Measurements from ENCODE around the gene RAB21. TPM values are rescaled to one million over a fixed set of nuclear protein-coding genes. Genes with fewer than 3 reads are reported as not detected.

Gene RAB21
- total and polyA plus RNA-seq, 2 of the 13 experiments (the other 11 are each of a cell fraction or from before 2014, with no cell fraction given), result 4.4 to 50.9 TPM

- H3K79me2 ChIP-seq (ENCODE audit: insufficient read depth, low read length), result no peaks in the 10 kb centered on the region
- in situ Hi-C loops (cut with HindIII; ENCODE audit: extremely low pct_ligation_motif_present, low pct_unique_long_range_greater_than_20kb), result loop anchor here (5.0 to 25.0 kb wide), 3 partner anchors 87 to 612 kb away; partner anchors contain the start of genes THAP2 and ZFC3H1
- DNase-seq (ENCODE audit: low spot score), result no peak
- 46% methylated on average over 1 of the region's 1 CpG for WGBS (ENCODE audit: low lambda C conversion rate)
- no peaks in the 10 kb centered on the region for H4K20me1 ChIP-seq (ENCODE audit: insufficient read depth, low read length)
- no peak for TF ChIP-seq KDM6A (CRISPR knock-in tag; IDR thresholded peaks at IDR 0.05; ENCODE audit: low read depth)
- TF ChIP-seq TEAD3 (CRISPR knock-in tag; optimal IDR thresholded peaks at IDR 0.05; ENCODE audit: borderline replicate concordance), result no peak
- no peak for TF ChIP-seq PREB (CRISPR knock-in tag; IDR thresholded peaks at IDR 0.05)
- no peak for TF ChIP-seq ZFP62 (CRISPR knock-in tag; IDR thresholded peaks at IDR 0.05)
- FAIRE-seq, result no peak
- intact Hi-C loops (cut with micrococcal nuclease; ENCODE audit: unreplicated experiment), result loop anchor here (5.0 kb wide), 2 partner anchors 192 to 307 kb away; no protein-coding TSS in a partner anchor
- H2AFZ ChIP-seq (ENCODE audit: low read length), result no peak overlapping the region
- peaks cover 19% of the 10 kb centered on the region for H3K4me1 ChIP-seq (ENCODE audit: insufficient read depth, low read length)
- POLR2A ChIA-PET, result no interaction called here
- no peak overlapping the region for H3K4me3 ChIP-seq (replicated peaks in 1 of 3; ENCODE audit: insufficient read depth in 1 of 3, low read depth in 2 of 3, low read length in 3 of 3)
- no peak for ATAC-seq
- H3K27ac ChIP-seq (ENCODE audit: extremely low read length, insufficient read depth, low read length), result no peak overlapping the region
- H3K27me3 ChIP-seq (ENCODE audit: control insufficient read depth in 1 of 2, insufficient read depth in 2 of 2, low read length in 2 of 2), result no peaks in the 10 kb centered on the region; a peak in 1 of 5 replicates
- CTCF ChIA-PET (ENCODE audit: low intra/inter-chr PET ratio, low total read pairs), result no interaction called here
- BruUV-seq (replicated peaks), result no TSS peak
- H3K9ac ChIP-seq (ENCODE audit: insufficient read depth, low read depth, low read length), result no peak overlapping the region
- no peaks in the 10 kb centered on the region for H3K9me3 ChIP-seq (ENCODE audit: low read length)
- H3K36me3 ChIP-seq (replicated peaks in 1 of 2; ENCODE audit: control insufficient read depth in 1 of 2, insufficient read depth in 2 of 2, low read length in 2 of 2), result no peaks in the 10 kb centered on the region
- H3K4me2 ChIP-seq (ENCODE audit: low read depth, low read length), result no peak overlapping the region
Observed at GRCh38 chr12:71749666-71750065, 5.0 kb upstream of the RAB21 start.

- BruUV-seq (replicated peaks), result no TSS peak
- no peak for TF ChIP-seq TGIF2 (CRISPR knock-in tag; IDR thresholded peaks at IDR 0.05)
- no peak for TF ChIP-seq ZNF652 (CRISPR knock-in tag; IDR thresholded peaks at IDR 0.05; ENCODE audit: borderline replicate concordance, low read depth)
- TF ChIP-seq ZNF512B (CRISPR knock-in tag; IDR thresholded peaks at IDR 0.05; ENCODE audit: borderline replicate concordance), result no peak
- TF ChIP-seq KLF13 (CRISPR knock-in tag; IDR thresholded peaks at IDR 0.05), result no peak
- Histone ChIP-seq H3K27me3 (ENCODE audit: control insufficient read depth in 1 of 2, insufficient read depth in 2 of 2, low read length in 2 of 2) (no peaks in the 10 kb centered on the region; a peak in 2 of 5 replicates), H3K4me3 (replicated peaks in 1 of 3; ENCODE audit: insufficient read depth in 1 of 3, low read depth in 2 of 3, low read length in 3 of 3) (no peak overlapping the region), H4K20me1 (ENCODE audit: insufficient read depth, low read length) (peaks cover 12% of the 10 kb centered on the region), H3K36me3 (replicated peaks in 1 of 2; ENCODE audit: control insufficient read depth in 1 of 2, insufficient read depth in 2 of 2, low read length in 2 of 2) (peaks cover 0 to 2% of the 10 kb centered on the region in 2 experiments; a peak in 1 of 5 replicates), H3K4me2 (ENCODE audit: low read depth, low read length) (no peak overlapping the region), H3K9me3 (ENCODE audit: low read length) (no peaks in the 10 kb centered on the region), H3K79me2 (ENCODE audit: insufficient read depth, low read length) (peaks cover 29% of the 10 kb centered on the region), H2AFZ (ENCODE audit: low read length) (no peak overlapping the region), H3K27ac (ENCODE audit: extremely low read length, insufficient read depth, low read length) (no peak overlapping the region), H3K9ac (ENCODE audit: insufficient read depth, low read depth, low read length) (no peak overlapping the region), H3K4me1 (ENCODE audit: insufficient read depth, low read length) (peaks cover 23% of the 10 kb centered on the region)
- intact Hi-C loops (cut with micrococcal nuclease; ENCODE audit: unreplicated experiment) (no loop called here), in situ Hi-C loops (cut with HindIII; ENCODE audit: extremely low pct_ligation_motif_present, low pct_unique_long_range_greater_than_20kb) (loop anchor here (5.0 to 10.0 kb wide), 2 partner anchors 91 to 338 kb away; partner anchors contain the start of genes THAP2 and ZFC3H1)
- ATAC-seq (no peak), FAIRE-seq (no peak), DNase-seq (ENCODE audit: low spot score) (no peak)
- 53% methylated on average over 1 of the region's 1 CpG for WGBS (ENCODE audit: low lambda C conversion rate)
- ChIA-PET POLR2A (no interaction called here), CTCF (ENCODE audit: low intra/inter-chr PET ratio, low total read pairs) (no interaction called here)
Observed at GRCh38 chr12:71752891-71753290, 1.8 kb upstream of the RAB21 start.

All from HepG2 (cell line).